ENCODE measurements around the gene WFDC8. TPM values are rescaled to one million over a fixed set of nuclear protein-coding genes. Genes with fewer than 3 reads are reported as not detected.

WFDC8 gene
- polyA plus RNA-seq, 1 of the 3 experiments (the other 2 are of a cell fraction) = not detected

DNA sequence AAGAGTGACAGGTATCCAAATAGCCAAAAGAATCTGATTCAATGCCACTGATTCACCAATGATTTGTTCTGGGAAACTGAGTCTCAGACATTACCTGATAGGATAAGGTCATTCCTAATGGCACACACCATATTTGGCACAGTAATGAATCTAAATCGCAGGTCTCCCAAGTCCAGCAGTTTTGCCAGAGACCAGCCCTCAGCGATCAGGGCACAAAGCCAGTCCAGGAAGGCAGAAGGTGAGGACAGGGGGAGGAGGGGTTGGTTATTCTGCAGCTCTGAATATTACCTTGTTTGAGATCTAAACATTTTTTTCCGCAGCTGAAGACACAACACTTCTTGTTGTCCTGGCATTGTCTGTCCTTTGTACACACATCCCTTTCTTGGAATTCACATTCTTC, 33.7 kb downstream of the WFDC8 start:
- ChIA-PET POLR2A (no interaction called here), CTCF (interaction anchor here (1.1 kb wide), 1 partner anchor 225 kb away, joined by 4 read pairs; no protein-coding TSS in a partner anchor)
- 17% methylated on average over 3 of the region's 3 CpGs for WGBS (ENCODE audit: low lambda C conversion rate)
- H3K9me2 ChIP-seq = no peaks in the 10 kb centered on the region
- no peak overlapping the region for H3K27ac ChIP-seq (ENCODE audit: low read depth in 2 of 2, low read length in 1 of 2)
- no peaks in the 10 kb centered on the region for H3K4me1 ChIP-seq (ENCODE audit: control insufficient read depth in 1 of 2, insufficient read depth in 2 of 2, low read depth in 1 of 2, low read length in 1 of 2)
- no peak for TF ChIP-seq TAF1 (IDR thresholded peaks at IDR 0.05; ENCODE audit: borderline replicate concordance, low read depth, low read length)
- TF ChIP-seq RCOR1 (IDR thresholded peaks at IDR 0.05; ENCODE audit: low read length) = no peak
- TF ChIP-seq CTCF (IDR thresholded peaks at IDR 0.05) = no peak
- TF ChIP-seq, protein P1, sequence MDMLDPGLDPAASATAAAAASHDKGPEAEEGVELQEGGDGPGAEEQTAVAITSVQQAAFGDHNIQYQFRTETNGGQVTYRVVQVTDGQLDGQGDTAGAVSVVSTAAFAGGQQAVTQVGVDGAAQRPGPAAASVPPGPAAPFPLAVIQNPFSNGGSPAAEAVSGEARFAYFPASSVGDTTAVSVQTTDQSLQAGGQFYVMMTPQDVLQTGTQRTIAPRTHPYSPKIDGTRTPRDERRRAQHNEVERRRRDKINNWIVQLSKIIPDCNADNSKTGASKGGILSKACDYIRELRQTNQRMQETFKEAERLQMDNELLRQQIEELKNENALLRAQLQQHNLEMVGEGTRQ (IDR thresholded peaks at IDR 0.05; ENCODE audit: borderline replicate concordance, low read depth, low read length) = no peak
- TF ChIP-seq SMC3 (IDR thresholded peaks at IDR 0.05; ENCODE audit: low read depth, low read length) = no peak
- no peak for TF ChIP-seq MEF2A (IDR thresholded peaks at IDR 0.05; ENCODE audit: borderline replicate concordance, low read depth)
- no peak for TF ChIP-seq GABPA (IDR thresholded peaks at IDR 0.05; ENCODE audit: low read depth)
- no peak for TF ChIP-seq TEAD4 (IDR thresholded peaks at IDR 0.05; ENCODE audit: borderline replicate concordance, insufficient read depth)
- no peak for TF ChIP-seq USF1 (IDR thresholded peaks at IDR 0.05; ENCODE audit: borderline replicate concordance, low read depth)
- TF ChIP-seq, protein P2, sequence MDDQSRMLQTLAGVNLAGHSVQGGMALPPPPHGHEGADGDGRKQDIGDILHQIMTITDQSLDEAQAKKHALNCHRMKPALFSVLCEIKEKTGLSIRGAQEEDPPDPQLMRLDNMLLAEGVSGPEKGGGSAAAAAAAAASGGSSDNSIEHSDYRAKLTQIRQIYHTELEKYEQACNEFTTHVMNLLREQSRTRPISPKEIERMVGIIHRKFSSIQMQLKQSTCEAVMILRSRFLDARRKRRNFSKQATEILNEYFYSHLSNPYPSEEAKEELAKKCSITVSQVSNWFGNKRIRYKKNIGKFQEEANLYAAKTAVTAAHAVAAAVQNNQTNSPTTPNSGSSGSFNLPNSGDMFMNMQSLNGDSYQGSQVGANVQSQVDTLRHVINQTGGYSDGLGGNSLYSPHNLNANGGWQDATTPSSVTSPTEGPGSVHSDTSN (IDR thresholded peaks at IDR 0.05) = no peak
- no peak for TF ChIP-seq RFX5 (IDR thresholded peaks at IDR 0.05; ENCODE audit: low read length)
- TF ChIP-seq ELF1 (IDR thresholded peaks at IDR 0.05) = no peak
- TF ChIP-seq EZH2phosphoT487 (IDR thresholded peaks at IDR 0.05; ENCODE audit: borderline replicate concordance, low read depth) = no peak
- no peak for TF ChIP-seq FOSL2 (IDR thresholded peaks at IDR 0.05; ENCODE audit: borderline replicate concordance, low read depth)
- no peak for TF ChIP-seq RXRA (IDR thresholded peaks at IDR 0.05; ENCODE audit: borderline replicate concordance, low read depth)
- TF ChIP-seq TCF12 (IDR thresholded peaks at IDR 0.05) = no peak
- no peak overlapping the region for H3K4me3 ChIP-seq (ENCODE audit: low read depth in 2 of 2, low read length in 1 of 2)
- no peak overlapping the region for H3K4me2 ChIP-seq
- H3K9ac ChIP-seq = no peak overlapping the region
- H3K79me2 ChIP-seq (ENCODE audit: insufficient read depth) = no peaks in the 10 kb centered on the region
- no peaks in the 10 kb centered on the region for H4K20me1 ChIP-seq (ENCODE audit: insufficient read depth)
- H3K9me3 ChIP-seq = no peaks in the 10 kb centered on the region
- H3K27me3 ChIP-seq (ENCODE audit: insufficient read depth) = peaks cover 23% of the 10 kb centered on the region; the same call in 1 of the 2 replicates
- H2AFZ ChIP-seq (ENCODE audit: low read depth) = no peak overlapping the region
- no peaks in the 10 kb centered on the region for H3F3A ChIP-seq (replicated peaks; ENCODE audit: insufficient read depth)
- no peak for DNase-seq
- no peaks in the 10 kb centered on the region for H3K36me3 ChIP-seq (replicated peaks in 1 of 2; ENCODE audit: control insufficient read depth in 1 of 2, insufficient read depth in 2 of 2, low read length in 1 of 2)

Measured in SK-N-SH (cell line).